ENCODE results near the gene COQ8A.

The COQ8A gene

GRCh38 chr1:226974544-226975258 is 34.6 kb downstream of the COQ8A start:
- peak in 1 of 14 donors; percentile 29 for DNase-seq

- DNase-seq = peak in 11 of 14 donors; percentile 35 to 72 (median 60)
These were observed 35.5 kb downstream of the COQ8A start for GRCh38 chr1:226975259-226976250.

- DNase-seq = no peak
These were observed 36.3 kb downstream of the COQ8A start for GRCh38 chr1:226976276-226976977.

- no peak for DNase-seq
These were observed 37.0 kb downstream of the COQ8A start for GRCh38 chr1:226976978-226977642.

- no peak for DNase-seq
These were observed 37.7 kb downstream of the COQ8A start for GRCh38 chr1:226977643-226978431.

GRCh38 chr1:226978432-226979114 is 38.5 kb downstream of the COQ8A start:
- no peak for DNase-seq

- no peak for DNase-seq
These were observed 39.0 kb downstream of the COQ8A start for GRCh38 chr1:226979115-226979516.

GRCh38 chr1:226979517-226980121 is 39.5 kb downstream of the COQ8A start:
- DNase-seq = peak in 2 of 14 donors; percentile 28 to 68

- DNase-seq = peak in 1 of 14 donors; percentile 54
These were observed 40.0 kb downstream of the COQ8A start for GRCh38 chr1:226980122-226980560.

- no peak for DNase-seq
These were observed 40.7 kb downstream of the COQ8A start for GRCh38 chr1:226980565-226981385.

- no peak for DNase-seq
These were observed 41.3 kb downstream of the COQ8A start for GRCh38 chr1:226981386-226981817.

GRCh38 chr1:226981838-226982237 is 41.7 kb downstream of the COQ8A start:
- DNase-seq = no peak

- no peak for DNase-seq
These were observed 42.5 kb downstream of the COQ8A start for GRCh38 chr1:226982451-226983177.

GRCh38 chr1:226983247-226983991 is 43.3 kb downstream of the COQ8A start:
- DNase-seq = no peak

GRCh38 chr1:226983992-226984364 is 43.9 kb downstream of the COQ8A start:
- DNase-seq = peak in 1 of 14 donors; percentile 20

GRCh38 chr1:226984521-226985238 is 44.6 kb downstream of the COQ8A start:
- DNase-seq = no peak

- no peak for DNase-seq
These were observed 45.2 kb downstream of the COQ8A start for GRCh38 chr1:226985239-226985838.

All from C1 segment of cervical spinal cord (tissue), 14 donors.